ENCODE results near the gene AMMECR1.
"Not testable (repeated sequence)": the region's sequence is repeated elsewhere in the genome, so short reads cannot be mapped to it uniquely, and the experiment has no call there.

The AMMECR1 gene

GRCh38 chrX:110170029-110170428 is 147.9 kb downstream of the AMMECR1 start:
- DNase-seq (ENCODE audit: low read depth in 2 of 2): no peak

DNA sequence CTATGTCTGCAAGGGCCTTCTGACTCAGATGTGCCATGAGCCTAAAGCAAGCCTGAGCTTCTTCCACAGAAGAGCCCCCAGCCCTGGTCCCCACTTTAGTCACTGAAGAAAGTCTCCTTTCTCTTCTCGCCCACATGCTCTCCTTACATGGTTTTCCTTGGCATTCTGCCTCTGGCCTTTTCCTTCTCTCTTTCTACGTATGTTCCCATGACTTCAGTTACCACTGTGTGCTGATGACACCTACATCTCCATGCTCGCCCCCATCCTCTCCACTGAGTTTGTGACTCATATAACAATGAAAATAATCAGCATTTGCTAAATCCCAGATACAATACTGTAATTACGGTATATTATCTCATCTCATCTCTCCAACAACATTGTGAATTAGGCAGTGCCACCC is 149.3 kb downstream of the AMMECR1 start:
- no peak for DNase-seq (ENCODE audit: low read depth in 2 of 2)

GRCh38 chrX:110167952-110168451 is 149.9 kb downstream of the AMMECR1 start:
- DNase-seq (ENCODE audit: low read depth in 2 of 2): peak; percentile 17 to 39

GRCh38 chrX:110163488-110163887 is 154.4 kb downstream of the AMMECR1 start:
- no peak for DNase-seq (ENCODE audit: low read depth in 2 of 2)

DNA sequence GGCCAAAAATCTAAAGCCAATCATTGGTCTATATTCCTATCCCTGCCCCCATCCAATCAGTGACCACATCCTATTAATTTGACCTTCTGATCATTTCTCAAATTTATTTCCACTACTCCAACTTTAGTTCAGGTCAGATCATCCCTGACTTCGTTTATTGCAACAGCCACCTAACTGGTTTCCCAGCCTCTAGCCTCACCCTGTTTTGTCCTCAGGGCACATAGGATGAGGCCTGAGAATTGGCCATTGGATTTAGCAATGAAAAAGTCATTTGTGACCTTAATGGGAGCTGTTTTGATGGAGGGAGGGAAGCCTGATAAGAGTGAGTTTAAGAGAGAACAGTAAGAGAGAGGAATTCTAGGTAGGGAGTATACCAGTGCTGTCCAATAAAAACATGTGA is 155.0 kb downstream of the AMMECR1 start:
- DNase-seq (ENCODE audit: low read depth in 2 of 2): no peak

DNA sequence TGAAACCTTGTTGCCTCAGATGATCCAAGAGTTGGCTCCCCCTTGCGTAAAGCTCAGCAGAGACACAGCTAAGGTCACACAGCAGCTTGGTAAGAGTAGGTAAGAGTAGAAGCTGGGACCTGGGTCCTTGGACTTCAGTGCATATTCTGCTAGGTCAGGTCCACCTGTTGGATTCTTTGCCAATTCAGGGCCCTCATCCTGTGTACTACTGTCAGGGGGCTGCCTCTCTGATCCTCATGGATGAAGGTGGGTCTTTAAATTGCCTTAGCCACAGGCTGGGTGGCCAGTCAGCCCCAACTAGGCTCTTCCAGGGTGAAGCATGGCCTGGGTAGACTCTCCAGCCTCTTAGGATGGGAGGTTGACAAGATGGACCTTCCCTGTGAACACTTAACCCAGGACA is 155.8 kb downstream of the AMMECR1 start:
- no peak for DNase-seq (ENCODE audit: low read depth in 2 of 2)

DNA sequence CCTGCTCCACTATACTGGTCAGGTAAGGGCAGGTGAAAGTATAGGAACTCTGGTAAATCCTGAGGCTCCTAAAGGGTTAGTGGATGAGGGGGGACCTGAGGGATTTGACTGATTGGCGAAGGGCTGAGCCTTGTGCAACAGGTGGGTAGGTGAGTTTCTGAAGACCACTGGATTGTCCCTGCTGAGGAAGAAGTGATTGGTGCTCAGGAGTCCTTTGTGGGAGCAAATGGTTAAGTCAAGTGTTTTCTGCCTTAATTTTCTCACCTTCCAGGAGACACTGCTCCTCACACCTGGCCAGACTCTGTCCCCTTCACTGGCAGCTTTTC is 156.6 kb downstream of the AMMECR1 start:
- DNase-seq (ENCODE audit: low read depth in 2 of 2): no peak

DNA sequence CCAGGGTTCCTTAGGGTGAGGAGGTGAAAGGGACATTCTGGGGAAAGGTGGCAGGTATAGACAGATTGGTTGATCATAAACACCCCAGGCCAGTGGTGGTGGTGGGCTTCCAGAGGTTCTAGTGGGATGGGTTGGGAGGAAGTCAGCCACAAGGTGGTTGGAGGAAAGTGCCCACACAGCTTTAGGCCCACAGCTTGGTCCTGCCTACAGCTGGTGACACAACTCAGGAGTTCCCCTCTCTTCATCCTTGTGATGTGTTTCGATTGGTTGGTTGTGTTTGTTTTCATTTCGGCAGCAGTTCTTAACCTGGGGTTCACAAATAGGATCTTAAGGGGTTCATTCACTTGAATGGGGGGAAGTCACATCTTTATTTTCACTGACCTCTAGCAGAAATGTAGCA is 158.0 kb downstream of the AMMECR1 start:
- no peak for DNase-seq (ENCODE audit: low read depth in 2 of 2)

GRCh38 chrX:110159235-110159634 is 158.7 kb downstream of the AMMECR1 start:
- DNase-seq (ENCODE audit: low read depth in 2 of 2): no peak

- no peak for DNase-seq (ENCODE audit: low read depth in 2 of 2)
Observed at GRCh38 chrX:110157444-110157843, 160.4 kb downstream of the AMMECR1 start.

- DNase-seq (ENCODE audit: low read depth in 2 of 2): no peak
Observed at GRCh38 chrX:110156167-110156754, 161.6 kb downstream of the AMMECR1 start.

DNA sequence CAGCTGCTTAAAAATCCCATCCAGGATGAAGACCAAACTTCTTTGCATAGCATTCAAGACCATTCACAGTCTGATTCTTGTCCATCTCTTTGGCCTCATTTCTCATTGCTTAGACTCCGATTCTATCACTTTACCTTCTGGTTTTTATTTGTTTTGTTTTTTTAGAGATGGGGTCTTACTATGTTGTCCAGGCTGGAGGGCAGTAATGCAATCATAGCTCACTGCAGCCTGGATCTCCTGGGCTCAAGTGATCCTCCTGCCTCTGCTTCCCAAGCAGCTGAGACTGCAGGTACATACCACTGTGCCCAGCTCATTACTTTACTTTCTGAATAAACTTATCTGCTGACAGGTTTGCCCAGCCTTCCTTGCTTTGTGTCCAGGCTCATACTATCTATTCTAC is 162.1 kb downstream of the AMMECR1 start:
- DNase-seq (ENCODE audit: low read depth in 2 of 2): no peak

DNA sequence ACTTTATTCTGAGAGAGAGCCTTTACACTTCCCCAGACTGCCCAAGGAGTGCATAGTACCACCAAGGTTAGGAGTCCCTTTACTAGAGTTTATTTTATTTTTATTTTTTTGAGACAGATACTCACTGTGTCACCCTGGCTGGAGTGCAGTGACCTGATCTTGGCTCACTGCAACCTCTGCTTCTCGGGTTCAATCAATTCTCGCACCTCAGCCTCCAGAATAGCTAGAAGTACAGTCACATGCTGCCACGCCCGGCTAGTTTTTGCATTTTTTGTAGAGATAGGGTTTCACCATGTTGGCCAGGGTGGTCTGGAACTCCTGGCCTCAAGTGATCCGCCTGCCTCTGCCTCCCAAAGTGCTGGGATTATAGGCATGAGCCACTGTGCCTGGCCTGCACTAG is 163.6 kb downstream of the AMMECR1 start:
- not testable (repeated sequence) for DNase-seq (ENCODE audit: low read depth in 2 of 2)

DNA sequence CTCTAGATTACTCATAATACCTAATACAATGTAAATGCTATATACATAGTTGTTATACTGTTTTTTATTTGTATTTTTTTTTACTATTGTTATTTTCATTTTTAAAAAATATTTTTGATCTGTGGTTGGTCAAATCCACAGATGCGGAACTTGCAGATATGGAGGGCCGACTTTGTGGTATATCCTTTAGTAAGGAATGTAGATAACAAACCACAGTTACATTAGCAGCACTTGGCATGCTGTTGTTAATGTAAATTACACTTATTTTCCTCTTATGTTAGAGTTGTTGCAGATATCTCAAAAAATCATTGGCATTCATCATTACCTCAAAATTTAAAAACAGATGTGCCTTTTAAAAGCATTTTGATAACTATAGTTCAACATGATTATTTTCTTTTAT is 164.0 kb downstream of the AMMECR1 start:
- DNase-seq (ENCODE audit: low read depth in 2 of 2): no peak

DNA sequence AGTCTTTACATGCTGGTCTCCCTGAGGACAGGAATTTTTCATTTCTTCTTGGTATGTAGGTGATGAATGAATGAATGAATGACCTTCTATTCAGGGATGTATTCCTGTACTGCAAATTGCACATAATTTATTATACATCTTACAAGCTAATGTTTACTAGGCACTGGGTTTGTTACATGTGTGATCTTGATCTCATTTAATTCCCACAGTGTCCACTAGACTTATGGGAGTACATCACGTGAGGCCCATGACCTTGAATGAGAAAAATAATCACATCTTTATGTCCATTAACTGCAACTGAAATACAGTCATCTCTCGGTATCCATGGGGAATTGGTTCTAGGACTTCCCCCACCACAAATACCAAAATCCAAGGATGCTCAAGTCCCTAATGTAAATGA is 164.6 kb downstream of the AMMECR1 start:
- DNase-seq (ENCODE audit: low read depth in 2 of 2): no peak

DNA sequence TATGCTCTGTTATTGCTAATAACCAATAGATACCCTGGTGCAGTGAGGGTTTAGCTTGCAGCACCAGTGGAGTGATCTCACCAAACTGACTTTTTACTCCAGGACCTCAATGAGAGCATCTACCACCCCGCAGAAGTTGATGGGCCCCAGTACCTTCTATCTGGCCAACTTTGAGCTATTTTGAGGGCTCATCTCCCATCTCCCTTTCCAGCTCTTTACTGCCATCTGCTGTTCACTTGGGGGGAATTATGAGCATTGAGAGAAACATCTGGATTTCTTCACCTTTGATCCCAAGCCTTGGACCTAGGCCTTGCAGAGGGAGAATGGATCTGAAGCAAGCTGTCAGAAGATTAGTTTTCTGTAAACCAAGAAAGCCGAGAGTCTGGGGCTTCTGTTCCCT is 171.4 kb downstream of the AMMECR1 start:
- no peak for DNase-seq (ENCODE audit: low read depth in 2 of 2)

GRCh38 chrX:110145854-110146253 is 172.0 kb downstream of the AMMECR1 start:
- no peak for DNase-seq (ENCODE audit: low read depth in 2 of 2)

- no peak for DNase-seq (ENCODE audit: low read depth in 2 of 2)
Observed at GRCh38 chrX:110145311-110145710, 172.6 kb downstream of the AMMECR1 start.

Data from stimulated activated CD8-positive, alpha-beta memory T cell treated with anti-CD3 and anti-CD28 coated beads, Interleukin-7, amount 100 ng/mL, for 4 hours (primary cell).